IPS-11a (cell line): ENCODE measurements around the gene ARSJ.

Experiments used
- H3K4me3 ChIP-seq: one replicate; pipeline ENCODE4 v1.5.1; 2013; ENCODE audit warnings: low read depth, low read length, control low read depth

The ARSJ gene

DNA sequence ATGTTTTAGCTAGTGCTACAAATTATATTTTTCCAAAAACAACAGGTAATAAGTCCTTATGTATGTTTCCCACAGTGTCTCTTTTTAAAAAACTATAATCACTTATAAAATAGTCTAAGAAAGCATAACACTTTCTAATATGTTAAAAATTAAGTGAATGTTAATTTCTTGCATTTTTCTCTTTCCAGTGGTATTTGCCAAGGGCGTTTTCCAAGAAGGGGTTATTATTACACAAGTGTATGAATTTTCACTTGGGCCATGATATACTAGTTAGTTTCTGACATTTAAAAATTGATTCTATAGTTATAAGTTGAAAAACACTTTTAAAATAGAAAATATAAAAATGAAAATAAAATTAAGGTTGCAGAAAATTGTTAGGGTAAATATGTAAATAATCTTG lies 74.6 kb downstream of the ARSJ start:
- H3K4me3 ChIP-seq, result no peak overlapping the region

- no peak overlapping the region for H3K4me3 ChIP-seq
Measured at GRCh38 chr4:113901994-113902787, 77.3 kb downstream of the ARSJ start.

DNA sequence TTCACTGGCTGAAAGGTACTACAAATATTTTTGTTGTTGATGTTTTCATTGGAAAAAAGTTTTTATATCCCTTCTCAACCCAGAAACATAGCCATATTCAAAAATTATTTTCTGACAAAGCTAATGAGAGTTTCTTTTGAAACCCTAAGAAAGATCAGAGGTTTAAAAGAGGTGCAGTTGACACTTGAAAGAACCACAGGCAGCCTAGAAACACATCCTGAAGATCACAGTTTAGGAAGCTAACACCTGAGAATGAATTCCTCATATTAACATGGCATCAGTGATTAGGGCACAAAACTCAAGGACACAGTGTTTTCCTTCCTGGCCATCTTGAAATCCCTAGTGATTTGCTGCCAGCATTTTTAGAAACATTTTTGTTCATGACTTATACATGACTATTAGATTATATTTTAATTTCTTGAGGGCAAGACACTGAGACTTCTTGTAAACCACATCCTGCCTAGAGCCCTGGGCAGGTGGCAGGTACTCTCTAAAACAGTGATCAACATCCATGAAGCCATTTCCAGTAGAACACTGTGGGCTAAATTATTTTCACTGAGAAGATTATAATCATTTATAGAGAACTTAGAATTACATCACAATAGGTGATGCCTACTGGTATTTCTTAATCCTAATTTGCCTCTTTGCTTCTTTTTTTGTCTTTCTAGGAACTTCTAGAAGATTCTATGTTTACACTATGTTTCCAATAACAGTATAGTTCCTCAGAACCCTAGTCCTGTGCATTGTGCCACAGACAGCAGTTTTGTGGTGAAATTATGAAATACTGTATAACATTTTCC lies 80.0 kb downstream of the ARSJ start:
- H3K4me3 ChIP-seq, result no peak overlapping the region

DNA sequence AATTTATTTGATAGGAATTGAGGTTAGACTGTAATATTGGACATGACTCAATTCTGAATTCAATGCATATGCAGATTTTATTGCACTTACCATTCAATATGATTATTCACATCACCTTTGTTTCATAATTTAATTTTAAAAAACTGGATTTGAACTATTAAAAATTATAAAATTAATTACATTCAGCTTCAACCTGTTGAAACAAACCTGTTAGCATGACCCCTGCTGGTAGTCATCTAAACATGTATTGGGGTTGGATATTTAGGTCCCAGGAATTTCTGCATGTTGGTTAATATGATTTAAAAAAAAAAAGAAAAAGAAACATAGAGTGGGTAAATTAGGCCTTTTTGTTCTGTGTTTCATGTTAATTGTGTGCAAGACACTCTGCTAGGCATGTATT lies 85.9 kb downstream of the ARSJ start:
- no peak overlapping the region for H3K4me3 ChIP-seq

DNA sequence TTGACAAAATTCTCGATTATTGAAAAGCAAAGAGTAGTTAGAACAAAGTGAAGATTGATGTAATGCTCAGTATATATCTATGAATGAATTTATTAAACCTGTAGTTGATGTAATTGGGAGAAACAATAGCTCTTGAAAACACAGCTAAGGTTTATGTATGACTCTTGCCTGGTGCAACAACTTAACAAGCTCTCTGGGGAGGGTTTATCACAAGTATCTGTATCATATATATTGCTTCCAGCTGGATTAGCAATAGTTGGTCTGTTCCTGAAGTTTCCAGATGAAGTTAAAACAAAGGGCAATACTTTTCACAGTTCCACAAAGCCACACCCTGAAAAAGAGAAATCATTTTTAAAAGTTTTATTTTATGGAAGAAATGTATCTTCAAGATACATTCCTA lies 91.4 kb downstream of the ARSJ start:
- H3K4me3 ChIP-seq, result no peak overlapping the region

DNA sequence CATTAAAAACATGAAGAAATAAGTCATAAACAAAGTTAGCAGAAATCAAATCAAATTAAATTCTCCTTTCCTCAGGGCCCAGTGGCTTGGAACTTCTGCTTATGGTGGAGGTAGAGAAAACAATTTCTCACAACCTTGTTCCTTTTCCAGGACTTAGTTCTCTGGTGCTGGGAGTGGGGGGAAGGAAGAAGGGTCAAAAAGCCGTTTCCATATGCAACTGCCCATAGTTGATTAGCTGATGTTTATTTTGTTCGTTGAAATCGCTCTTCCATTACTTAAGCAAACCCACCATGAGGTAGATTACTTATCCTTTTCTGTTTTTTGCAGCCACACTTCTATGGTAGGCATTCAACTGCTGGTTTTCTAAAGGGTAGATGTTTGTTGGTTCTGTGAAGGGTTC lies 94.2 kb downstream of the ARSJ start:
- H3K4me3 ChIP-seq, result no peak overlapping the region

GRCh38 chr4:113884655-113885054 lies 94.8 kb downstream of the ARSJ start:
- no peak overlapping the region for H3K4me3 ChIP-seq

DNA sequence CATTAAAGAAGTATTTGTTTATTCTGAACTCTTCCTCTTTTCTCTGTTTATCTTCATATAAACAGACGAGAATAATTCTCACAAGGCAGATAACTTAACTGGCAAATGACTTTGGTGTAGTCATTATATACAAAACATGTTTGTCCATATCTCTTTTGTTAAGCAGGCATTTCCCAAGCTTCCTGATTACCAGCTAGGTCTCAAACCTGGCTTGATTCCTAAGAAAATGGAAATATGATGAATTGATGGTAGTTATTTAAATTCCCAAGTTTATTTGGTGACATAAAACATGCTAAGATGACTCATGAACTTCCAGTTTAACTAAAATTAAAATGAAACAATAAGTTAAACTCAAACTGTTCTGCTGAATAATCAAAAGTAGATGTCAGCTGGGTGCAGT lies 96.8 kb downstream of the ARSJ start:
- no peak overlapping the region for H3K4me3 ChIP-seq

DNA sequence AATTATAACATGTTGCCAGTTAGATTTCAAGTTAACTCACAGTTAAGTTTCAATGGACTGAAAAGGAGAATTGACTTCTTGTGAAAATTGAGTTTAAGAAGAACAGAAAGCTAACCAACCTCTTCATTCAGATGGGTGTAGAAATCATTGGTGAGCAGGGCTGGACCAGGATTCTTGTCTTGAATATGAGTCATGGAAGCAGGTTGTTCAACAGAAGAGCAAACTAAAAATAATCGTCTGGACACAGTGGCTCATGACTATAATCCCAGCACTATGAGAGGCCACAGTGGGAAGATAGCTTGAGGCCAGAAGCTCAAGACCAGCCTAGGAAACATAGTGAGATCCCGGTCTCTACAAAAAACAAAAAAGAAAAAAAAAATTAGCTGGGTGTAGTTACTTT lies 98.2 kb downstream of the ARSJ start:
- no peak overlapping the region for H3K4me3 ChIP-seq

GRCh38 chr4:113880240-113881028 lies 99.0 kb downstream of the ARSJ start:
- H3K4me3 ChIP-seq, result no peak overlapping the region

DNA sequence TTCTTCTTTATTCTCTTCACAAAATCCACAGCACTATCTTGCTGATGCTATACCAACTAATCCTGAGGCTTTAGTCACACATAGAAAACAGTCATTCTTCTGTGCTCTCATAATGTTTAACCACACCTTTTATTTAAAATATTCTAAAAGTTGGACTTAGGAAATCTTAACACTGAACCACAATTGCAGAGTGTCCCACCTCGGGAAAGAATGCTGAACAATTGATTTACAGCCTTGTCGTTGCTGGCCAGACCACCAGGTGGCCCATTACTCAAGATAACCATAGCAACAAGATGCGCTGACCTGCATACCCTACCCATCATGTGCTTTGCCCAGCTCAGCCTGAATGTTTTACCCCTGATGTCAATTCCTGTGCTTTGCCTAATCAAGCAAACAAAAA lies 100.8 kb downstream of the ARSJ start:
- no peak overlapping the region for H3K4me3 ChIP-seq

DNA sequence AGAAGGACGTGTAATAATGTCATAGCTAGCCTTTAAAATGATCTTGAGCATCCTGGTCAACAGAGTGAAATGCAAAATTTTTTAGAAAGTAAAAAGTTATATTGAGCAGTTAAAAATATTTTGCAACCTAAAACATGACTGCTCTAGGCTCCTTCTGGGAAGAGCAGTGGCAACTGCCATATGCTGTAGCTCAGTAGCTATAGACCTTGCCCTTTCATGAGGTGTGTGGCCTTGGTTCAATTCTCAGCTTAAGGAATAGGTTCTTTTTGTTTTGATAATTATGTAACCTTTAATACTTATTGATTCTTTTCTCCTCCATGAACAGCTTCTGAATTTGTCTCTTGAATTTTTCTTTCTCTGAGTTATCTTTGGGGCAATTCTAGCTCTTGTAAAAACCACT lies 105.0 kb downstream of the ARSJ start:
- no peak overlapping the region for H3K4me3 ChIP-seq

- H3K4me3 ChIP-seq, result no peak overlapping the region
Measured at GRCh38 chr4:113873508-113873907, 105.9 kb downstream of the ARSJ start.

DNA sequence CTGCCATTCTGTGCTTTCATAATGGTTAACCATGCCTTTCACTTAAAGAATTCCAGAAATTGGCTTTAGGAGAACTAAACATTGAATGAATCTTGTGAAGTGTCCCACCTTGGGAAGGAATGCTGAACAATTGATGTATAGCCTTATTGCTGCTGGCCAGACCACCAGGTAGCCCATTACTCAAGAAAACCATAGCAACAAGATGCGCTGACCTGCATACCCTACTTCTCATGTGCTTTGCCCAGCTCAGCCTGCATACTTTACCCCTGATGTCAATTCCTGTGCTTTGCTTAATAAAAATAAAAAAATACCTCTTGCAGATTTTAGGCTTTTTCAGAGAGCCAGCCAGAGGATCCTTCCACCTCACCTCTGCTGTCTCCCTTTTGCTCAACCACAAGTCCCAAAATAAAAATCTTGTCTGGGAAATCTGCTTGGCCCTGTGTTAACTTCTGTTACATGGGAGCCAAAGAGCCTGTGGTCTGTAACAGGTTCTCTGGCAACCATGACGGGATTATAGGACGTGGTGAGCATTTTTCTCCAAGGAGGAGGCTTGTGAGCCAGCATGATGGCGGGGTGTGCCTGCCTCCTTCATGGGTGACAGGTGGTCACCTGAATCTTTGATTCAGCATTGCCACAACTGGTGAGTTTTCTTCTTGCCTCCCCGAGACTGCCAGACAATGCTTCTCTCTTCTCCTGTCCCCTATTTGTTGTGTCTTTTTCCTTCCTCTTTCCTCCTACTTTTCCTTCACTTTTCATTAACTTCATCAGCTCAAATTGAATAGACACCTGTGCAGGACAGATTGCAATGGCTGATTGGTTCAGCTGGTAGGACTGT lies 106.8 kb downstream of the ARSJ start:
- H3K4me3 ChIP-seq, result no peak overlapping the region

DNA sequence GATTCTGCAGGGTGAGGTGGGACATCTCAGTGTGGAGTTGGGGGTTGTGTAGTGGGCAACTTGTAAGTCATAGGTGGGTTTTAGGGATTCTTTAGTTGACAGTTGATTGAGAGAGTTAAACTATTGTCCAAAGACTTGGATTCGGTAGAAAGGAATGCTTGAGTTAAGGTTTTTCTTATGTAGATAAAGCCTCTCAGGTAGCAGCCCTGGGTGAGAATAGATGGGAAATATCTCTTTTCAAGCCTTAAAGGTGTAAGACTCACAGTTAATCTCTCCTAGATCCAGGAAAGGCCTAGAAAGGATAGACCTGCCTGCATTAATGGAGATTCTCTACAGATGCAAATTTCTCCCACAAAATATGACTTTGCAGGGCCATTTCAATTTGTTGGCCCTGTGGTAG lies 108.4 kb downstream of the ARSJ start:
- no peak overlapping the region for H3K4me3 ChIP-seq

DNA sequence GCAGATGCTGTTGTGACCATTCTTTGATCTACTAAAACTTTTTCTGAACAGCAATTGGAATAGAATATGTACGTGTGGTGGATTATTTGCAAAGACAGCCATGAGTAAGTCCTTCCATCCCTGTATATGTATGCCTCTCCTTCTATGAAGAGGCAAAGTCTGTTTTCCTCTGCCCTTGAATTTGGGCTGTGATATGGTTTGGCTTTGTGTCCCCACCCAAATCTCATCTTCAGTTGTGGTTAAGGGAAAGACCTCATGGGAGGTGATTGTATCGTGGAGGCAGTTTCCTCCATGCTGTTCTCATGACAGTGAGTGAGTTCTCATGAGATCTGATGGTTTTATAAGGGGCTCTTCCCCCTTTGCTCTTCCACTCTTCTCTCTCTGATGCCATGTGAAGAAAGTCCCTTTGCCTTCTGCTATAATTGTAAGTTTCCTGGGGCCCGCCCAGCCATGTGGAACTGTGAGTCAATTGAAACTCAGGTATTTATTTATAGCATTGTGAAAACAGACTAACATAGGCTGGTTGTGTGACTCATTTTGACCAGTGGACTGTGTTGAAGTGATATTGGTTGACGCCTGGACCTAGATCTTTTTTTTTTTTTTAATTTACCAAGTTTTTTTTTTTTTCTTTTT lies 109.6 kb downstream of the ARSJ start:
- no peak overlapping the region for H3K4me3 ChIP-seq

DNA sequence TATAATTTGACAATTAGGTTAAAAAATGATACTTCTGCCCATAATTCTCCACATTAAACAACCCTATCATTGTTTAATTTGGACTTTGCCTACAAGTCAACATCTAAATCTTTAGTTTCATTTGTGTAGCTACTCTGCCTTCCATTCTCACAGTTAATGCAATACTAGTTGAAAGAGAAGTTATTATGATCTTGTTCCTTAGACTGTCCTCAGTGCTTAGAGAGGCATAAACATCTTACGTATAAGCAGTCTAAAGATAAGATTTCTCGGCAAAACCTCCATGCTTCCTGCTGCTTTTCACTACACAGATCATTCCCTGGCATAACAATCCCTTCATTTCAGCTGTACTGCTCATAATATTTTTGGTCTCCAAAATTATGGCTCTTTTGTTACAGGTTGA lies 112.8 kb downstream of the ARSJ start:
- H3K4me3 ChIP-seq, result no peak overlapping the region

DNA sequence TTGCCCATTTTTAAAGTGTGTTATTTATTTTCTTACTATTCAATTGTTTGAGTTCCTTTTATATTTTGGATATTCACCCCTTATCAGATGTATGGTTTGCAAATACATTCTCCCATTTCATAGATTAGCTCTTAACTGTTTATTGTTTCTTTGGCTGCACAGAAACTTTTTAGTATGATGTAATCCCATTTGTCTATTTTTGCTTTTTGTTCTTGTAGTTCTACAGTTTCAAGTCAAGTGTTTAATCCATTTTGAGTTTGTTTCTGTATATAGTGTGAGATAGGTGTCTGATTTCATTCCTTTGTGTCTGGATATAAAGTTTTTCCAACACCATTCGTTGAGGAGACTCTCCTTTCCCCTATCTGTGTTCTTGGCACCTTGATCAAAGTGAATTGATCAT lies 120.5 kb downstream of the ARSJ start:
- H3K4me3 ChIP-seq, result no peak overlapping the region

DNA sequence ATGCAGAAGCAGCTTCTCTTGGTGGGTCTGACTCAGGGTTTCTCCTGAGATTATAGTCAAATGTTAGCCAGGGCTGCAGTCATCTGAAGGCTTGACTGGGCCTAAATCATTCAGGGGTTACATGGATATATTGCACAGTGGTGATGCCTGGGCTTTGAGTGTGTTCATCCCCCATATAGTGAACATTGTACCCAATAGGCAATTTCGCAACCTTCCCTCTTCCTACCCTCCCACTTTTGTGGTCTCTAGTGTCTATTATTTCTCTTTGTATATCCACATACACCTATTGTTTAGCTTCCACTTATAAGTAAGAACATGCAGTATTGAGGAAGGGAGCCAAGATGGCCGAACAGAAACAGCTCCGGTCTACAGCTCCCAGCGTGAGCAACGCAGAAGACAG lies 127.6 kb downstream of the ARSJ start:
- H3K4me3 ChIP-seq, result no peak overlapping the region
